Prostate gland (tissue), 2 donors: ENCODE measurements around the gene TMPRSS15.

Experiments used
- CTCF ChIP-seq, 4 experiments: fragments of 200-600 bp in 2 of 4; fragments of 450-650 bp in 2 of 4; sonication (generic) in 2 of 4; IDR thresholded peaks; 1 replicate in 3 of 4; 2 replicates in 1 of 4; pipeline ENCODE4 v1.5.1; 2016 to 2019; ENCODE audit warnings: antibody characterized with exemption in 4 of 4, mild to moderate bottlenecking in 2 of 4, moderate library complexity in 2 of 4
- POLR2AphosphoS5 ChIP-seq: sonication (generic); formaldehyde crosslinking; IDR thresholded peaks from one replicate; pipeline ENCODE4 v1.6.1; 2017; ENCODE audit warnings: antibody characterized with exemption

DNA sequence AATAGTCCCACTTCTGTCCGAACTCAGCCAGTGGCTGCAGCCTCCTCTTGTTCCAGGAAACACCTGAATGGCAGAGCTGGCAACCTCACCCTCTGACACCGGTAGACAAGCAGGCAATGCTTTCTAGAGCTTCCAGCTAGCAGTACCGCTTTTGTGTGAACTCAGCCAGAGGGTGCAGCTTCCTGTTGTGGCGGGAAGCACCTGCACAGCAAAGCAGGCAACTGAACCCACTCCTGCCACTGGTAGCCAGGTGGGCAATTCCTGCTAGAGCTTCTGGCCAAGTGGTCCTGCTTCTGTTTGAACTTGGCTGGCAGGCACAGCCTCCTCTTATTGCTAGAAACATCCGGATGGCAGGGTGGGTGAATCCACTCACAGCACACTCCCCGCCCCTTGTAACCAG, 40.1 kb upstream of the TMPRSS15 start:
- TF ChIP-seq CTCF (IDR thresholded peaks at IDR 0.05) (no peak), POLR2AphosphoS5 (no peak)
